Hematopoietic multipotent progenitor cell treated with erythropoietin and hydrocortisone succinate and interleukin-3 and kit ligand, for 6 days (in vitro differentiated cells): ENCODE measurements around the gene COX7A2L.
"Not testable (repeated sequence)": the region's sequence is repeated elsewhere in the genome, so short reads cannot be mapped to it uniquely, and the experiment has no call there.

Experiments
- DNase-seq: peaks from one replicate; pipeline ENCODE4 v3.0.0-alpha.2; 2015

The COX7A2L gene

GRCh38 chr2:42360890-42361727 lies at the start of gene COX7A2L:
Gene COX7A2L (minus strand): TSS chr2:42361217. CDS start chr2:42361161, 56 bp downstream.
- DNase-seq, result peak; percentile 97

GRCh38 chr2:42408009-42408408 lies 47.0 kb upstream of the COX7A2L start:
- DNase-seq, result no peak

DNA sequence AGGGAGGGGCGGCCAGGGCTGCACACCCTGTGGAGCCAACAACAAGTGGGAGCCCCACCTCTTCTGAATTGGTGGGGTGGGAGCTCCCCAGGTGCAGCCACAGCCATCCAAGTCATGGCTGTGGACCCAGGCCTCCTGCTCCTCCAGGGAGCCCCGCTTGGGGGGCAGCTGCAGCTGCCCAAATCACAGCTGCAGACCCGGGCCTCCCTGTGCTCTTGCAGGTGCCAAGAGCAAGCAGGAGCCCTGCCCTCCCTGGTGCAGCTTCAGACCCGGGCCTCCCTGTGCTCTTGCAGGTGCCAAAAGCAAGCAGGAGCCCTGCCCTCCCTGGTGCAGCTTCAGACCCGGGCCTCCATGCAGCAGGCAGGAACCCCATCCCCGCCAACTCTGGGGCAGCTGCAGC lies 46.5 kb upstream of the COX7A2L start:
- no peak for DNase-seq

DNA sequence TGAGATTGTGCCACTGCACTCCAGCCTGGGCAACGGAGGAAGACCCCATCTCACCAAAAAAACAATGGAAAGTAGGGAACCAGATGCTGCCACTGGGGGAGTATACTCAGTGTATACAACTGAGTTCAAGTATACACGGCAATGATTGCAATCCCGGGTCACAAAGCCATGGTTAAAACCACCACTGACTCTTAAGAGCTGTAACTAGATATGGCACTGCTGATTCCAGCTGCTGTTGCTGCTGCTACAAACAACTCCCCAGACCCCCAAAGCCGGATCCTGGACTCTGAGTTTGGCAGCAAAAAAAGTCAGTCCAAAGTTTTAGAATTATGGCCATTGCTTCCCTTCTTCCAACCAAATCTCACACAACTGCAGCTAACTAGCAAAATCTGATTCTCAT lies 43.7 kb upstream of the COX7A2L start:
- no peak for DNase-seq

GRCh38 chr2:42401773-42402172 lies 40.8 kb upstream of the COX7A2L start:
- no peak for DNase-seq

GRCh38 chr2:42398052-42398451 lies 37.0 kb upstream of the COX7A2L start:
- not testable (repeated sequence) for DNase-seq

GRCh38 chr2:42393320-42393719 lies 32.3 kb upstream of the COX7A2L start:
- DNase-seq, result not testable (repeated sequence)

DNA sequence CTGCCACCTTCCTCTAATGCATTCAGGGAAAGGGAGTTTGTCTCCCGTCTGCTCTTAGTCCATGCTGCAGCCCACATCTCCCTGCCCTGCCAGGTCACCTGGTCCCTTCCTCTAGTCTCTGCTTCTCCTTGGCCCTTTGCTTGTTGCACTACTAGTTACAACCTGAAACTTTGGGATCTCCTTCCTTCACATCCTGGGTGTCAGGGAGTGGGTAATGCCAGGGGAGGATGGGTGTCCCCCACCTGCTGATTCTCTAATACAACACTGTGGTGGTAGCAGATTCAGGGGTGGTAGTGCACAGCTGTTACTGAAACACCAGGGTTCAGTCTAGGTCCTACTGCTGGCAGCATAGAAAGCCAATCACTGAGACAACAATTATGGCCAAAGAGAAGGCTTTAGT lies 31.2 kb upstream of the COX7A2L start:
- DNase-seq, result no peak

DNA sequence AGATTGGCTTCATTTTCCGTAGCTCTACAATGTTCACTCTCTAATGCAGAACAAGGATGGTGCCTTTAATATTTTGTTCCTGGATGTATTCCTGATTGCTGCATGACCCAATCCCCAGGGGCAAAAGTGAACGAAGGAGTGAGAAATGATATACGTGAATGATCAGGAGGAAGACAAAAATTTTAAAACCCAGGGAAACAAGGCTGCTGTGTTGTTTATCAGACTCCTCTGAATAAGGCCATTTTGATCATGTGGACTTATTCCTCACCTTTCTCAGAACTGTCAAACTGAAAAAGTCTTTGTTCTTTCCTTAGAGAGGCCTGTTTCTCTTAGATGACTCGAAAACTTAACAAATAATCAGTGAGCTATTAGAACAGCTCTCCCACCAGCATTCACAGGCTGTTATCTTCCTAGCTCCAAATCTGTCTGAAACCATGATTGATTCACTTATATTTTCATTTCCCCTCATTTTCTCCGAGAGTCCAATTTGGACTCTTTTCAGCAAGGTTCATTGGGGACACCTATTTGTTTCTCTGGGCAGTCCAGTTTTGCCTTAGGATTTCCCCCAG lies 29.5 kb upstream of the COX7A2L start:
- no peak for DNase-seq

- peak; percentile 52 for DNase-seq
Observed at GRCh38 chr2:42386682-42387081, 25.7 kb upstream of the COX7A2L start.

- no peak for DNase-seq
Observed at GRCh38 chr2:42385225-42385624, 24.2 kb upstream of the COX7A2L start.

DNA sequence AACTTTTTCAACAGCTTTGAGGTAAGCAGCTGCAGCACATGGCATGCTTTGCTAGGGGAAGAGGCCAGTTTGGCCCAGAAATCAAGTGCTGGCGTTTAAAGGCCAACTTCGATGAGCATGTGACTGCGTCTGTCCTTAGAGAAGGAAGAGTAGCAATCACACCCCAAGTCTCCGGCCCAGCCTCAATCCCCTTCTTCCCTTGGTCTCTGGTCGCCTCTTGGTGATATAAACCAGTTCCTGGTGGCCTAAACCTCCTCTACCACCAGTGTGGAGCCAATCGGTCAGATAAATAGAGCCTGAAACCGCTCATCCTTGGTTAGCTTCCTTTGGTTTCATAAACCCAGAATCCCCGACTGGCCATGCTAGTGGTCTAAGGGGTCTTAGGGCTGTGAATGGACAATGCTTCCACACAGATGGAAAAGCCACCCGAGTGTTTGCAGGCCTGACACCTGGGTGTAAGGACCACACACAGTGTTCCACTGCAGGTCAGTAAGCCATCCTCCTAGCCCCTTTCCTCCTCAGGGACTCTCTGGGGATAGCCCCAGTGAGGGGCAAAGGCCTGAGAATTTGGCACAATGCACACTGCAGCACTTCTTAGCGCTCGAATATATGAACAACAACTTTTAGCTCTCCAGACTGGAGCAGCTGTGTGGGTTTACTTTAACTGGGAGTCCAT lies 23.0 kb upstream of the COX7A2L start:
- DNase-seq, result no peak

DNA sequence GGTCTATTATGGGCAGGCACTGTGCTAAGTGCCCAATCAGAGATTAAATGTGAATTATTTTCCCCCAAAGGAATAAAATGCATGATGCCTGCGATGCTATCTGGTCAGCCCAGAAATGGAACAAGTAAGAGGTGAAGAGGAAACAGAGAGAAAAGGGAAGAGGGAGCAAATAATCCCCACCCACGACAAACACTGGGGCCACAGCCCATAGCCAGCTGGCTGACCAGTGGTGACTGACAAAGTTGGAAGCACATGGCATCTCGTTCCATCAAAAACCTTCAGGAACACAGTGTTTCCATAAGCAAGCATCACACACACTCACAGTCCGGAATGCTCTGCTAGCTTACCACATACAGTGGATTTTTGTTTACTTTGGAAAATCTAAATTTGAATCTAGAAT lies 21.1 kb upstream of the COX7A2L start:
- no peak for DNase-seq

DNA sequence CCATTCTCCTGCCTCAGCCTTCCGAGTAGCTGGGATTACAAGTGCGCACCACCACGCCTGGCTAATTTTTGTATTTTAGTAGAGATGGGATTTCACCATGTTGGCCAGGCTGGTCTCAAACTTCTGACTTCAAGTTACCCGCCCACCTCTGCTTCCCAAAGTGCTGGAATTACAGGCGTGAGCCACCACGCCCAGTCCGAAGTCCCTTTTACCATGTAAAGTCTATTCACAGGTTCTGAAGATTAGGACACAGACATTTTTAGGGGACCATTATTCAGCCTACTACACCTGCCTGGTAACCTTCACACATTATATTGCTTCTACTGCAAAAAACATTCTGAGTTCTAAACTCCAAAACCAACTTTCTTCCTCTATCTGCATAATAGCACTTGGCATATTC lies 19.0 kb upstream of the COX7A2L start:
- not testable (repeated sequence) for DNase-seq

DNA sequence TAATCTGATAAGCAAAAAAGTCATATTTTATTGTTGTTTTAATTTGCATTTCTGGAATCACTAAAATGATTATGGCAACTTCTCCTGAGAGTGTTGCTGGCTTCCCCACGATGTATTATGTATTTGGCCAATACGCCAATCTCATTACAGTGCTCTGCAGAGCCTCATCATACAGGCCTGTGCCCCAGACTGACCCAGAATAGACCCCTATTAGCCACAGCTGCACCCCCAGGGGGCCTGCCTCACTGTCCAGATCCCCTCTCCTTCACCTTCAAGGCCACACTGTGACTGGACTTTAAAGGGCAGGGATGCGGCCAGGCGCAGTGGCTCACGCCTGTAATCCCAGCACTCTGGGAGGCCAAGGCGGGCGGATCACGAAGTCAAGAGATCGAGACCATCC lies 17.4 kb upstream of the COX7A2L start:
- no peak for DNase-seq

GRCh38 chr2:42376758-42377157 lies 15.7 kb upstream of the COX7A2L start:
- no peak for DNase-seq

GRCh38 chr2:42372474-42373200 lies 11.6 kb upstream of the COX7A2L start:
- no peak for DNase-seq

- no peak for DNase-seq
Observed at GRCh38 chr2:42371611-42372473, 10.8 kb upstream of the COX7A2L start.

- no peak for DNase-seq
Observed at GRCh38 chr2:42369532-42370229, 8.7 kb upstream of the COX7A2L start.

GRCh38 chr2:42368817-42369531 lies 8.0 kb upstream of the COX7A2L start:
- DNase-seq, result no peak

GRCh38 chr2:42367835-42368234 lies 6.8 kb upstream of the COX7A2L start:
- no peak for DNase-seq
